HFFc6 (cell line): ENCODE measurements around the gene EIPR1. TPM values are rescaled to one million over a fixed set of nuclear protein-coding genes. Genes with fewer than 3 reads are reported as not detected.

ENCODE experiments used
- DNase-seq: peaks from one replicate; pipeline ENCODE4 v3.0.0-alpha.2; 2018
- H3K27ac Mint-ChIP-seq: 2 replicates; pipeline ENCODE4 v1.8.0; 2020; ENCODE audit warnings: mild to moderate bottlenecking, mixed read lengths
- H3K27me3 Mint-ChIP-seq: 2 replicates; pipeline ENCODE4 v1.8.0; 2021; ENCODE audit warnings: mild to moderate bottlenecking, moderate library complexity, mixed read lengths; ENCODE audit not compliant: insufficient read depth
- H3K36me3 Mint-ChIP-seq: 2 replicates; pipeline ENCODE4 v1.8.0; 2021; ENCODE audit warnings: low read depth, mixed read lengths
- H3K4me1 Mint-ChIP-seq: 2 replicates; pipeline ENCODE4 v1.8.0; 2020; ENCODE audit warnings: low read depth, mixed read lengths
- H3K4me3 Mint-ChIP-seq: 2 replicates; pipeline ENCODE4 v1.8.0; 2020; ENCODE audit warnings: mild to moderate bottlenecking, moderate library complexity, mixed read lengths
- H3K9me3 Mint-ChIP-seq: 2 replicates; pipeline ENCODE4 v1.8.0; 2020; ENCODE audit warnings: mild to moderate bottlenecking, mixed read lengths
- total RNA-seq, 6 experiments: library from RNA; stranded (reverse); fragmentation: NEBNext Ultra II Directional; extraction: Animal tissue kit (Norgen Biotek cat#: 25700); gene quantifications; 2 replicates in 1 of 6; 3 replicates in 5 of 6; pipeline ENCODE4 v1.2.3, GENCODE V29; 2021
- TF ChIP-seq, protein P1 (sequence below): fragments of 200-600 bp; sonication (generic); IDR thresholded peaks from 2 replicates; pipeline ENCODE4 v1.5.0; 2021; ENCODE audit warnings: antibody characterized with exemption, mild to moderate bottlenecking

EIPR1 gene
- total RNA-seq, 6 experiments from 2014 or later = 26.6 to 30.9 (median 28.8) TPM

DNA sequence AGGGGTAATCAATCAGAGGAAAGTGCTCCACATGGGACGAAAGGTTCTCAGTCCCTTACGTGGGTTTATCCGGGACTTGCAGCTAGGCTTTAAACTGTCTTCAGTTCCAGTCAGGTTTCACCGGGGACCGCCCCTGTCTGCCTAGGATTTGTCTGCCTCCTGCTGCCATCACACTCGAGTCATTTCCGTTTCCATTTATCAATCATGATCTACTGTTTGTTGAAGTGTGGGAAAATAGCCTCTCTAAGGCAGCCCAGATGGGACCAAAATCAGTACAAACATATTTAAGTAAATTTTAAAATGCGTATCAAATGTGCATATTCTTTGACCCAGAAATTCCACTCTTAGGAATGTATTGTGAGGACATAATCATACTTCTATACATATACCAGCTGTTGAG lies 12.4 kb upstream of the EIPR1 start:
- peaks cover 14% of the 10 kb centered on the region; the same call in 1 of the 2 replicates for H3K4me1 Mint-ChIP-seq
- no peak for DNase-seq
- no peak overlapping the region for H3K27ac Mint-ChIP-seq
- no peaks in the 10 kb centered on the region; the same call in 1 of the 2 replicates for H3K27me3 Mint-ChIP-seq
- H3K36me3 Mint-ChIP-seq = peaks cover 65% of the 10 kb centered on the region
- peaks cover 5% of the 10 kb centered on the region for H3K9me3 Mint-ChIP-seq
- TF ChIP-seq, protein P1, sequence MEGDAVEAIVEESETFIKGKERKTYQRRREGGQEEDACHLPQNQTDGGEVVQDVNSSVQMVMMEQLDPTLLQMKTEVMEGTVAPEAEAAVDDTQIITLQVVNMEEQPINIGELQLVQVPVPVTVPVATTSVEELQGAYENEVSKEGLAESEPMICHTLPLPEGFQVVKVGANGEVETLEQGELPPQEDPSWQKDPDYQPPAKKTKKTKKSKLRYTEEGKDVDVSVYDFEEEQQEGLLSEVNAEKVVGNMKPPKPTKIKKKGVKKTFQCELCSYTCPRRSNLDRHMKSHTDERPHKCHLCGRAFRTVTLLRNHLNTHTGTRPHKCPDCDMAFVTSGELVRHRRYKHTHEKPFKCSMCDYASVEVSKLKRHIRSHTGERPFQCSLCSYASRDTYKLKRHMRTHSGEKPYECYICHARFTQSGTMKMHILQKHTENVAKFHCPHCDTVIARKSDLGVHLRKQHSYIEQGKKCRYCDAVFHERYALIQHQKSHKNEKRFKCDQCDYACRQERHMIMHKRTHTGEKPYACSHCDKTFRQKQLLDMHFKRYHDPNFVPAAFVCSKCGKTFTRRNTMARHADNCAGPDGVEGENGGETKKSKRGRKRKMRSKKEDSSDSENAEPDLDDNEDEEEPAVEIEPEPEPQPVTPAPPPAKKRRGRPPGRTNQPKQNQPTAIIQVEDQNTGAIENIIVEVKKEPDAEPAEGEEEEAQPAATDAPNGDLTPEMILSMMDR = no peak
- H3K4me3 Mint-ChIP-seq = no peak overlapping the region

DNA sequence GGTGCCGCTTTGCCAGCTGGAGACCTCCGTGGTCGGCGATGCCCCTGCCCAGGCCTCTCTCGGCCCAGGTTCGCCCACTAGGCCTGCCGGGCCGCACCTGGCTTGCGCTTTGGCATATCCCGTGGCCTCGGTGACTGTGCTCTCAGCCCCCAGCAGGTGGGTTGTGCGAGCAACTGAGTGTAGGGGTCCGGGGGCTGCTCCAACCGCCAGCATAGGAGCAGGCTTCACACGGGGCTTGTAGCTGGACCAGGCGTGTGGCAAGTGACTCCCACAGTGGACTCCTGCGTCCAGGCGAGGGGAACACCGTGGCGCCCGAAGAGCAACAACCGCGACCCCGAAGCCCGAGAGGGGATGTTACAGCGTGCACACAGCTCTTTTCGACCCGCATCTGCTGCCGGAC lies 11.6 kb upstream of the EIPR1 start:
- Mint-ChIP-seq H3K4me1 (peaks cover 14% of the 10 kb centered on the region; the same call in 1 of the 2 replicates), H3K36me3 (peaks cover 57% of the 10 kb centered on the region), H3K4me3 (no peak overlapping the region), H3K9me3 (no peaks in the 10 kb centered on the region), H3K27me3 (no peaks in the 10 kb centered on the region; the same call in 1 of the 2 replicates), H3K27ac (no peak overlapping the region)
- DNase-seq = no peak
- TF ChIP-seq, protein P1 = no peak

GRCh38 chr2:3388412-3388738 lies 10.8 kb upstream of the EIPR1 start:
- DNase-seq = no peak
- peaks cover 49% of the 10 kb centered on the region for H3K36me3 Mint-ChIP-seq
- H3K4me3 Mint-ChIP-seq = no peak overlapping the region
- H3K4me1 Mint-ChIP-seq = peaks cover 14% of the 10 kb centered on the region; the same call in 1 of the 2 replicates
- no peaks in the 10 kb centered on the region for H3K9me3 Mint-ChIP-seq
- H3K27ac Mint-ChIP-seq = no peak overlapping the region
- H3K27me3 Mint-ChIP-seq = no peaks in the 10 kb centered on the region; the same call in 1 of the 2 replicates
- TF ChIP-seq, protein P1 = no peak

GRCh38 chr2:3387644-3388411 lies 10.2 kb upstream of the EIPR1 start:
- TF ChIP-seq, protein P1 = no peak
- H3K27me3 Mint-ChIP-seq = no peaks in the 10 kb centered on the region; the same call in 1 of the 2 replicates
- DNase-seq = no peak
- H3K36me3 Mint-ChIP-seq = peaks cover 44% of the 10 kb centered on the region
- no peak overlapping the region for H3K27ac Mint-ChIP-seq
- H3K4me3 Mint-ChIP-seq = no peak overlapping the region
- H3K4me1 Mint-ChIP-seq = peaks cover 14% of the 10 kb centered on the region; the same call in 1 of the 2 replicates
- no peaks in the 10 kb centered on the region for H3K9me3 Mint-ChIP-seq

GRCh38 chr2:3387011-3387410 lies 9.4 kb upstream of the EIPR1 start:
- H3K27me3 Mint-ChIP-seq = no peaks in the 10 kb centered on the region; the same call in 1 of the 2 replicates
- TF ChIP-seq, protein P1 = no peak
- DNase-seq = no peak
- H3K36me3 Mint-ChIP-seq = peaks cover 35% of the 10 kb centered on the region
- no peaks in the 10 kb centered on the region for H3K9me3 Mint-ChIP-seq
- no peak overlapping the region for H3K27ac Mint-ChIP-seq
- H3K4me1 Mint-ChIP-seq = peaks cover 14% of the 10 kb centered on the region; the same call in 1 of the 2 replicates
- no peak overlapping the region for H3K4me3 Mint-ChIP-seq
